Fibroblast of the aortic adventitia (primary cell): ENCODE data around the gene NTN4. TPM values are rescaled to one million over a fixed set of nuclear protein-coding genes. Genes with fewer than 3 reads are reported as not detected.
A peak's percentile ranks its signal among the peaks of the same experiment; 100 is the strongest.

Source experiments
- DNase-seq: peaks from one replicate; pipeline ENCODE4 v3.0.0-alpha.2; 2010; ENCODE audit warnings: low read depth
- H3K4me3 ChIP-seq: 2 replicates; pipeline ENCODE4 v1.5.1; 2011; ENCODE audit warnings: low read depth, mild to moderate bottlenecking, control low read depth, low read length, moderate library complexity
- total RNA-seq: library from RNA; depleted of rRNA; stranded (reverse); fragments of >200 nt; gene quantifications from 2 replicates; pipeline ENCODE4 v1.2.3, GENCODE V29; 2012; ENCODE audit warnings: low replicate concordance
- TF ChIP-seq, protein P1 (sequence below): IDR thresholded peaks from 2 replicates; pipeline ENCODE4 v1.5.1; 2011; ENCODE audit warnings: mild to moderate bottlenecking, low read length, control low read depth, inconsistent platforms; ENCODE audit not compliant: insufficient read depth

NTN4 gene
- total RNA-seq, 1 donor = 71.8 TPM

DNA sequence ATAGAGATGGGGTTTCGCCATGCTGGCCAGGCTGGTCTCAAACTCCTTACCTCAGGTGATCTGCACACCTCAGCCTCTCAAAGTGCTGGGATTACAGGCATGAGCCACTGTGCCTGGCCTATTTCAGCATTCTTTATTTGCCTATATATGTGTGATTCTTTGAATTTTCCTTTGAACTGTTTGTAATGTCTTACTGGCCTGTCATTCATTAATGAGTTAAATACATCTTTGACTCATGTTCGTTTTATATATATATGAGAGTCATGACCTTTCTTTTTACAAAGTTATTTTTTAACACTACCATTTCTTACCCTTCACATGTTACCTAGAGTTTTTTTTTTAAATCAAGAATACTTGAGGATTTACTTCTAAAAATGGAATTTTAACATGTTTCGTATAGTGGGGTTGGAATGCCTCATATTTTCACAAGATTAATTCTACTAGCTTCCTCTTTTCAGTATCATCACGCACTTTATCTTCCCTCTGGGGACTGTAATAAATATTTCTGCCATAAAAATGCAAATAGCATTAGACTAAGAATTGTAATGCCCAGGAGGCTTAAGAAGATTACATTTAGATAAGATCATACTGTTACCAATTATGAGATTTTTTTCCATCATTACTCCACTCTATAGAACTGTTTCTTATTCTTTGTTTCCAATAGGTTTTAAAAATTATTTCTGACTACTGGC lies 66.7 kb downstream of the NTN4 start:
- TF ChIP-seq, protein P1, sequence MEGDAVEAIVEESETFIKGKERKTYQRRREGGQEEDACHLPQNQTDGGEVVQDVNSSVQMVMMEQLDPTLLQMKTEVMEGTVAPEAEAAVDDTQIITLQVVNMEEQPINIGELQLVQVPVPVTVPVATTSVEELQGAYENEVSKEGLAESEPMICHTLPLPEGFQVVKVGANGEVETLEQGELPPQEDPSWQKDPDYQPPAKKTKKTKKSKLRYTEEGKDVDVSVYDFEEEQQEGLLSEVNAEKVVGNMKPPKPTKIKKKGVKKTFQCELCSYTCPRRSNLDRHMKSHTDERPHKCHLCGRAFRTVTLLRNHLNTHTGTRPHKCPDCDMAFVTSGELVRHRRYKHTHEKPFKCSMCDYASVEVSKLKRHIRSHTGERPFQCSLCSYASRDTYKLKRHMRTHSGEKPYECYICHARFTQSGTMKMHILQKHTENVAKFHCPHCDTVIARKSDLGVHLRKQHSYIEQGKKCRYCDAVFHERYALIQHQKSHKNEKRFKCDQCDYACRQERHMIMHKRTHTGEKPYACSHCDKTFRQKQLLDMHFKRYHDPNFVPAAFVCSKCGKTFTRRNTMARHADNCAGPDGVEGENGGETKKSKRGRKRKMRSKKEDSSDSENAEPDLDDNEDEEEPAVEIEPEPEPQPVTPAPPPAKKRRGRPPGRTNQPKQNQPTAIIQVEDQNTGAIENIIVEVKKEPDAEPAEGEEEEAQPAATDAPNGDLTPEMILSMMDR = no peak
- peak; percentile 13 for DNase-seq
- H3K4me3 ChIP-seq = no peak overlapping the region

GRCh38 chr12:95721320-95721719 lies 69.2 kb downstream of the NTN4 start:
- DNase-seq = peak; percentile 14
- no peak overlapping the region for H3K4me3 ChIP-seq
- TF ChIP-seq, protein P1 = peak; percentile 12

DNA sequence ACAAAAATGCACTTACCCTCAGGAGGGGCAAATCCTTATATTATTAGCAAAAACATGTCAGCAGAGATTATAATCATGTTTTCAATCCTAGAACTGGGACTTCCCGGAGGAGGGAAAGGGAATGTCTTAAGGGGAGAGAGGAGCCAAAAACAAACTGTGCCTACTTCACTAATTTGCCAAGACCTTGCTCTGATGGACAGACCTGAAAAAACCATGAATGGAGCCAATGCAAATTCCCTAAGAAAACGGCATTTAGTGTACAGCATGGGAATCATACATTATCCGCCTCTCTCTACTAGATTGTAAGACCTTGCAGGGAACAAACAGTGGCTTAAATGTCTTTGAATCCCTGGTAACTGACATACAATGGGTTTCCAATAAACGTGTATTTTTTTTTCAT lies 70.4 kb downstream of the NTN4 start:
- DNase-seq = no peak
- H3K4me3 ChIP-seq = no peak overlapping the region
- TF ChIP-seq, protein P1 = no peak

- DNase-seq = no peak
- TF ChIP-seq, protein P1 = no peak
Measured at GRCh38 chr12:95718772-95719171, 71.8 kb downstream of the NTN4 start.

GRCh38 chr12:95718006-95718431 lies 72.5 kb downstream of the NTN4 start:
- no peak for DNase-seq
- TF ChIP-seq, protein P1 = no peak
- no peak overlapping the region for H3K4me3 ChIP-seq

More at GRCh38 chr12:95718772-95719171, 71.8 kb downstream of the NTN4 start:
- H3K4me3 ChIP-seq = no peak overlapping the region

DNA sequence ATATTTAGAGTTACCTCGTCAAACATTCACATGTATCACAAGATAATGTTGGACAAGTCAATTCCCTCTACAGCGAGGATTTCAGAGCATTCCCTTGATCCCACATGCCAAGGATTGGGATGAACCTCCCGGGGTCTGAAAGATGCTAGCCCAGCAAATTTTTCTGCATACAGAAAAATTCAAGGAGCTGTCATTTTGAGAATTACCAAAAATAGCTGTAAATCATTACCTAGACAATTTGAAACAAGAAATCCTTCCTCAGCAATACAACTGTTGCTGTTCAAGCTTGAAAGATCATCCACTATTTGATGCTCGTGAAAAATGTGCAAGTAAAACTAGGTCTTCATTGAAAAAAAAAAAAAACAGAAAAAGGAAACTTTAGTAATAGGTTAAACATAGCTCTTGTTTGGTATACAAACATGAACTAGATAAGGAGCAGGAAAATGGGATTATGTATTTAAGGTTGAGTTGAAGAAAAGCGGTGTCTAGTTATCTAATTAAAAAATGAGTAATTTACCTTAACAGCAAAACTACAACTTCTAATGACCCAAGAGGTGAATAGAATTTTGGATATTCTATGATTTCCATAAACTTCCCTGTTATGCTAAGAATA lies 73.1 kb downstream of the NTN4 start:
- H3K4me3 ChIP-seq = no peak overlapping the region
- DNase-seq = no peak
- TF ChIP-seq, protein P1 = no peak
